Stimulated activated CD4-positive, alpha-beta T cell treated with anti-CD3 and anti-CD28 coated beads, TNF-alpha, amount 100 ng/mL, for 4 hours (primary cell): ENCODE results near the gene COMMD1.
"Not testable (repeated sequence)": the region's sequence is repeated elsewhere in the genome, so short reads cannot be mapped to it uniquely, and the experiment has no call there.

Source experiments
- DNase-seq, 3 experiments: peaks; one replicate each; pipeline ENCODE4 v3.0.0-alpha.2; 2020; ENCODE audit warnings: low read depth in 3 of 3

COMMD1 gene

GRCh38 chr2:61924895-61925663, 19.6 kb downstream of the COMMD1 start:
- no peak for DNase-seq

GRCh38 chr2:61926531-61927477, 21.3 kb downstream of the COMMD1 start:
- no peak for DNase-seq

GRCh38 chr2:61928826-61929461, 23.5 kb downstream of the COMMD1 start:
- DNase-seq = no peak

GRCh38 chr2:61937098-61937497, 31.6 kb downstream of the COMMD1 start:
- DNase-seq = no peak

- no peak for DNase-seq
Measured at GRCh38 chr2:61937886-61938285, 32.4 kb downstream of the COMMD1 start.

GRCh38 chr2:61938511-61938910, 33.0 kb downstream of the COMMD1 start:
- DNase-seq = no peak

GRCh38 chr2:61943251-61943650, 37.8 kb downstream of the COMMD1 start:
- no peak for DNase-seq

GRCh38 chr2:61946666-61947065, 41.2 kb downstream of the COMMD1 start:
- DNase-seq = no peak

- DNase-seq = no peak
Measured at GRCh38 chr2:61948661-61949457, 43.4 kb downstream of the COMMD1 start.

- no peak for DNase-seq
Measured at GRCh38 chr2:61949458-61949713, 43.9 kb downstream of the COMMD1 start.

GRCh38 chr2:61949714-61950560, 44.5 kb downstream of the COMMD1 start:
- no peak for DNase-seq

- DNase-seq = no peak
Measured at GRCh38 chr2:61950571-61951315, 45.3 kb downstream of the COMMD1 start.

- DNase-seq = no peak
Measured at GRCh38 chr2:61951881-61952280, 46.4 kb downstream of the COMMD1 start.

GRCh38 chr2:61952288-61952687, 46.8 kb downstream of the COMMD1 start:
- no peak for DNase-seq

GRCh38 chr2:61954856-61955255, 49.4 kb downstream of the COMMD1 start:
- DNase-seq = not testable (repeated sequence)

- no peak for DNase-seq
Measured at GRCh38 chr2:61959381-61960293, 54.2 kb downstream of the COMMD1 start.

GRCh38 chr2:61961231-61961901, 55.9 kb downstream of the COMMD1 start:
- no peak for DNase-seq
